Prostate gland (tissue), 2 donors: ENCODE measurements around the gene NUDT7.

Experiments
- CTCF ChIP-seq, 4 experiments: fragments of 200-600 bp in 2 of 4; fragments of 450-650 bp in 2 of 4; sonication (generic) in 2 of 4; IDR thresholded peaks; 1 replicate in 3 of 4; 2 replicates in 1 of 4; pipeline ENCODE4 v1.5.1; 2016 to 2019; ENCODE audit warnings: antibody characterized with exemption in 4 of 4, mild to moderate bottlenecking in 2 of 4, moderate library complexity in 2 of 4
- POLR2A ChIP-seq: fragments of 450-650 bp; IDR thresholded peaks from one replicate; pipeline ENCODE4 v1.6.1; 2016; ENCODE audit warnings: antibody characterized with exemption, mild to moderate bottlenecking

- TF ChIP-seq POLR2A (no peak), CTCF (IDR thresholded peaks at IDR 0.05) (no peak)
Measured at GRCh38 chr16:77748421-77749005, 26.2 kb downstream of the NUDT7 start.
